KG1 (cell line): Measurements from ENCODE around the gene ZNF804A.
A peak's percentile ranks its signal among the peaks of the same experiment; 100 is the strongest.
"Not testable (repeated sequence)": the region's sequence is repeated elsewhere in the genome, so short reads cannot be mapped to it uniquely, and the experiment has no call there.

Source experiments
- DNase-seq: peaks from one replicate; lab custom pipeline; 2025; lab: John Stamatoyannopoulos, UW

ZNF804A gene

GRCh38 chr2:184728411-184728810 is 130.1 kb downstream of the ZNF804A start:
- DNase-seq: no peak

GRCh38 chr2:184729581-184729980 is 131.3 kb downstream of the ZNF804A start:
- no peak for DNase-seq

GRCh38 chr2:184730288-184730687 is 132.0 kb downstream of the ZNF804A start:
- no peak for DNase-seq

GRCh38 chr2:184734338-184734737 is 136.0 kb downstream of the ZNF804A start:
- DNase-seq: no peak

GRCh38 chr2:184735611-184736010 is 137.3 kb downstream of the ZNF804A start:
- DNase-seq: no peak

GRCh38 chr2:184743096-184743495 is 144.8 kb downstream of the ZNF804A start:
- DNase-seq: no peak

- DNase-seq: no peak
Measured at GRCh38 chr2:184756161-184756560, 157.8 kb downstream of the ZNF804A start.

- DNase-seq: no peak
Measured at GRCh38 chr2:184756885-184757284, 158.6 kb downstream of the ZNF804A start.

GRCh38 chr2:184759557-184760255 is 161.4 kb downstream of the ZNF804A start:
- DNase-seq: not testable (repeated sequence)

GRCh38 chr2:184760931-184761330 is 162.6 kb downstream of the ZNF804A start:
- DNase-seq: no peak

GRCh38 chr2:184765112-184765895 is 167.0 kb downstream of the ZNF804A start:
- DNase-seq: peak; percentile 73

GRCh38 chr2:184767059-184767458 is 168.7 kb downstream of the ZNF804A start:
- peak; percentile 51 for DNase-seq

- no peak for DNase-seq
Measured at GRCh38 chr2:184769023-184769422, 170.7 kb downstream of the ZNF804A start.

- no peak for DNase-seq
Measured at GRCh38 chr2:184769686-184770085, 171.4 kb downstream of the ZNF804A start.

GRCh38 chr2:184779777-184780176 is 181.4 kb downstream of the ZNF804A start:
- DNase-seq: no peak

GRCh38 chr2:184780384-184780783 is 182.1 kb downstream of the ZNF804A start:
- no peak for DNase-seq

- DNase-seq: no peak
Measured at GRCh38 chr2:184780944-184781343, 182.6 kb downstream of the ZNF804A start.

- DNase-seq: no peak
Measured at GRCh38 chr2:184783576-184783975, 185.2 kb downstream of the ZNF804A start.

GRCh38 chr2:184793176-184793575 is 194.8 kb downstream of the ZNF804A start:
- no peak for DNase-seq

GRCh38 chr2:184799379-184799778 is 201.1 kb downstream of the ZNF804A start:
- no peak for DNase-seq

- no peak for DNase-seq
Measured at GRCh38 chr2:184814421-184814820, 216.1 kb downstream of the ZNF804A start.

- no peak for DNase-seq
Measured at GRCh38 chr2:184815824-184816223, 217.5 kb downstream of the ZNF804A start.

- DNase-seq: no peak
Measured at GRCh38 chr2:184824597-184824996, 226.3 kb downstream of the ZNF804A start.
